OCI-LY1 (cell line): ENCODE measurements around the gene ZNF90.

Experiments
- EZH2 ChIP-seq: fragments of 200-600 bp; sonication (generic), shearing (Covaris generic); IDR thresholded peaks from 2 replicates; pipeline ENCODE4 v1.8.0; 2017; ENCODE audit warnings: borderline replicate concordance, mixed run types, mild to moderate bottlenecking, antibody characterized with exemption, low read length, moderate library complexity, mixed read lengths
- TF ChIP-seq, protein P1 (sequence below): fragments of 200-600 bp; sonication (generic), shearing (Covaris generic); IDR thresholded peaks from 2 replicates; pipeline ENCODE4 v1.5.1; 2017; ENCODE audit warnings: mild to moderate bottlenecking, antibody characterized with exemption, low read length, moderate library complexity, mixed read lengths

DNA sequence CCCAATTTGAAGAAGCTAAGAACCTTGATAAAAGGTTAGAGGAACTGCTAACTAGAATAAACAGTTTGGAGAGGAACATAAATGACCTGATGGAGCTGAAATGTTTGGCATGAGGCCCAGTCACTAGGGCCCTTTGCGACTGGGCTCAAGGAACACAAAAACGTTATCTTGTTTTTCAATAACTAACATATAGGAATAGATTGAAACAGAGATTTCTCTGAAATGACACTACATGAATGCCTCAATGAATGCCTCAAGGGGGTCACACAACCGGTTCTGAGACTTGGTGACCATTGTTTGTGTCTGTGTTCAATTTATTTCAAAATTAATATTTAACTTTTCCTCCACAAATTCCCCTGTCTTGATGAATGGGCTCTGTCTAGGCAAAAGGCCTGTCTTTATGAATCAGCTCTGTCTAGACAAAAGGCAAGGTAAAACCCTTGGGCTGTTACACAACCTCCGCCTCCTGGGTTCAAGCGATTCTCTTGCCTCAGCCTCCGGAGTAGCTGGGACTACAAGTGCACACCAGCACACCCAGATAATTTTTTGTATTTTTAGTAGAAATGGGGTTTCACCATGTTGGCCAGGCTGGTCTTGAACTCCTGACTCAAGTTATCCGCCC lies 88.3 kb downstream of the ZNF90 start:
- TF ChIP-seq, protein P1, sequence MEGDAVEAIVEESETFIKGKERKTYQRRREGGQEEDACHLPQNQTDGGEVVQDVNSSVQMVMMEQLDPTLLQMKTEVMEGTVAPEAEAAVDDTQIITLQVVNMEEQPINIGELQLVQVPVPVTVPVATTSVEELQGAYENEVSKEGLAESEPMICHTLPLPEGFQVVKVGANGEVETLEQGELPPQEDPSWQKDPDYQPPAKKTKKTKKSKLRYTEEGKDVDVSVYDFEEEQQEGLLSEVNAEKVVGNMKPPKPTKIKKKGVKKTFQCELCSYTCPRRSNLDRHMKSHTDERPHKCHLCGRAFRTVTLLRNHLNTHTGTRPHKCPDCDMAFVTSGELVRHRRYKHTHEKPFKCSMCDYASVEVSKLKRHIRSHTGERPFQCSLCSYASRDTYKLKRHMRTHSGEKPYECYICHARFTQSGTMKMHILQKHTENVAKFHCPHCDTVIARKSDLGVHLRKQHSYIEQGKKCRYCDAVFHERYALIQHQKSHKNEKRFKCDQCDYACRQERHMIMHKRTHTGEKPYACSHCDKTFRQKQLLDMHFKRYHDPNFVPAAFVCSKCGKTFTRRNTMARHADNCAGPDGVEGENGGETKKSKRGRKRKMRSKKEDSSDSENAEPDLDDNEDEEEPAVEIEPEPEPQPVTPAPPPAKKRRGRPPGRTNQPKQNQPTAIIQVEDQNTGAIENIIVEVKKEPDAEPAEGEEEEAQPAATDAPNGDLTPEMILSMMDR, result no peak
- no peak for TF ChIP-seq EZH2
